ENCODE data around the gene BABAM1. TPM values are rescaled to one million over a fixed set of nuclear protein-coding genes. Genes with fewer than 3 reads are reported as not detected.
"Not testable (repeated sequence)": the region's sequence is repeated elsewhere in the genome, so short reads cannot be mapped to it uniquely, and the experiment has no call there.

BABAM1 gene
- total RNA-seq, 2 donors from 2014 or later: 136 to 151 TPM

- no peak overlapping the region for H3K27ac ChIP-seq (ENCODE audit: low read depth, low read length)
- H3K36me3 ChIP-seq (ENCODE audit: control insufficient read depth, insufficient read depth, low read length): peaks cover 15% of the 10 kb centered on the region
- Mint-ChIP-seq H3K27me3 (ENCODE audit: insufficient read depth) (no peaks in the 10 kb centered on the region), H3K36me3 (ENCODE audit: low read depth) (peaks cover 12% of the 10 kb centered on the region), H3K4me1 (peaks cover 7% of the 10 kb centered on the region), H3K9me3 (no peaks in the 10 kb centered on the region), H3K27ac (no peak overlapping the region), H3K4me3 (no peak overlapping the region)
- no peak for TF ChIP-seq CTCF (conservative IDR thresholded peaks at IDR 0.05)
- no peak overlapping the region for H3K9ac ChIP-seq (ENCODE audit: extremely low read depth, low read length, poor library complexity, severe bottlenecking)
- H3K27me3 ChIP-seq (ENCODE audit: control insufficient read depth, insufficient read depth, low read length, poor library complexity, severe bottlenecking): no peaks in the 10 kb centered on the region
- DNase-seq: no peak
- H3K9me3 ChIP-seq (ENCODE audit: control insufficient read depth, low read length): no peaks in the 10 kb centered on the region
- no peak overlapping the region for H3K4me3 ChIP-seq (ENCODE audit: low read length)
- H3K4me1 ChIP-seq (ENCODE audit: control insufficient read depth, insufficient read depth, low read length): no peaks in the 10 kb centered on the region
- 91 to 92% methylated on average over 6 to 7 of the region's 7 CpGs for WGBS, 2 experiments (ENCODE audit: insufficient coverage in 1 of 2, insufficient read length in 1 of 2)
Measured at GRCh38 chr19:17266026-17266425, 1.2 kb upstream of the BABAM1 start.

- Histone ChIP-seq H3K4me1 (ENCODE audit: control insufficient read depth, insufficient read depth, low read length) (no peaks in the 10 kb centered on the region), H3K27ac (ENCODE audit: low read depth, low read length) (no peak overlapping the region), H3K4me3 (ENCODE audit: low read length) (no peak overlapping the region), H3K9me3 (ENCODE audit: control insufficient read depth, low read length) (no peaks in the 10 kb centered on the region), H3K36me3 (ENCODE audit: control insufficient read depth, insufficient read depth, low read length) (peaks cover 21% of the 10 kb centered on the region), H3K9ac (ENCODE audit: extremely low read depth, low read length, poor library complexity, severe bottlenecking) (no peak overlapping the region), H3K27me3 (ENCODE audit: control insufficient read depth, insufficient read depth, low read length, poor library complexity, severe bottlenecking) (no peaks in the 10 kb centered on the region)
- H3K36me3 Mint-ChIP-seq (ENCODE audit: low read depth): peaks cover 17% of the 10 kb centered on the region
- no peaks in the 10 kb centered on the region for H3K9me3 Mint-ChIP-seq
- TF ChIP-seq CTCF (conservative IDR thresholded peaks at IDR 0.05): no peak
- peak overlapping the region; percentile 93 for H3K4me3 Mint-ChIP-seq
- WGBS, 2 experiments (ENCODE audit: insufficient coverage in 1 of 2, insufficient read length in 1 of 2): 92 to 98% methylated on average over 7 to 12 of the region's 12 CpGs
- H3K27ac Mint-ChIP-seq: peak overlapping the region; percentile 60
- DNase-seq: no peak
- H3K27me3 Mint-ChIP-seq (ENCODE audit: insufficient read depth): no peaks in the 10 kb centered on the region
- peaks cover 7% of the 10 kb centered on the region for H3K4me1 Mint-ChIP-seq
Measured at GRCh38 chr19:17266589-17266974, 661 bp upstream of the BABAM1 start.

- peak overlapping the region; percentile 94 for H3K27ac Mint-ChIP-seq
- DNase-seq: no peak
- WGBS, 2 experiments (ENCODE audit: insufficient coverage in 1 of 2, insufficient read length in 1 of 2): 92 to 97% methylated on average over 11 to 13 of the region's 13 CpGs
- H3K27me3 Mint-ChIP-seq (ENCODE audit: insufficient read depth): no peaks in the 10 kb centered on the region
- no peaks in the 10 kb centered on the region for H3K9me3 ChIP-seq (ENCODE audit: control insufficient read depth, low read length)
- H3K27me3 ChIP-seq (ENCODE audit: control insufficient read depth, insufficient read depth, low read length, poor library complexity, severe bottlenecking): no peaks in the 10 kb centered on the region
- H3K9me3 Mint-ChIP-seq: no peaks in the 10 kb centered on the region
- no peaks in the 10 kb centered on the region for H3K4me1 ChIP-seq (ENCODE audit: control insufficient read depth, insufficient read depth, low read length)
- peaks cover 27% of the 10 kb centered on the region for H3K36me3 Mint-ChIP-seq (ENCODE audit: low read depth)
- no peak overlapping the region for H3K27ac ChIP-seq (ENCODE audit: low read depth, low read length)
- no peak for TF ChIP-seq CTCF (conservative IDR thresholded peaks at IDR 0.05)
- H3K4me1 Mint-ChIP-seq: peaks cover 7% of the 10 kb centered on the region
- H3K36me3 ChIP-seq (ENCODE audit: control insufficient read depth, insufficient read depth, low read length): peaks cover 27% of the 10 kb centered on the region
- H3K4me3 ChIP-seq (ENCODE audit: low read length): peak overlapping the region; percentile 98
- H3K4me3 Mint-ChIP-seq: peak overlapping the region; percentile 93
- no peak overlapping the region for H3K9ac ChIP-seq (ENCODE audit: extremely low read depth, low read length, poor library complexity, severe bottlenecking)
Measured at GRCh38 chr19:17268754-17269153, 1.5 kb downstream of the BABAM1 start.

- H3K9me3 Mint-ChIP-seq; H3K4me3 Mint-ChIP-seq; H3K27me3 Mint-ChIP-seq (ENCODE audit: insufficient read depth); H3K4me1 ChIP-seq (ENCODE audit: control insufficient read depth, insufficient read depth, low read length); H3K9ac ChIP-seq (ENCODE audit: extremely low read depth, low read length, poor library complexity, severe bottlenecking); H3K4me3 ChIP-seq (ENCODE audit: low read length); DNase-seq; H3K9me3 ChIP-seq (ENCODE audit: control insufficient read depth, low read length); H3K27me3 ChIP-seq (ENCODE audit: control insufficient read depth, insufficient read depth, low read length, poor library complexity, severe bottlenecking); H3K4me1 Mint-ChIP-seq; H3K27ac Mint-ChIP-seq; H3K27ac ChIP-seq (ENCODE audit: low read depth, low read length): not testable (repeated sequence)
- peaks cover 71% of the 10 kb centered on the region for H3K36me3 Mint-ChIP-seq (ENCODE audit: low read depth)
- peaks cover 63% of the 10 kb centered on the region for H3K36me3 ChIP-seq (ENCODE audit: control insufficient read depth, insufficient read depth, low read length)
- 94% methylated on average over 3 of the region's 3 CpGs; no CpG with 5 or more reads in 1 of the 2 experiments for WGBS, 2 experiments (ENCODE audit: insufficient coverage in 1 of 2, insufficient read length in 1 of 2)
Measured at GRCh38 chr19:17274892-17275291, 7.6 kb downstream of the BABAM1 start.
